Activated effector memory CD4-positive, alpha-beta T cell treated with Interleukin-2 at 50 U/mL for 16 hours (primary cell): ENCODE results near the gene TMEM212.

ENCODE experiments used
- DNase-seq: peaks from one replicate; pipeline ENCODE4 v3.0.0-alpha.2; 2020

Gene TMEM212

DNA sequence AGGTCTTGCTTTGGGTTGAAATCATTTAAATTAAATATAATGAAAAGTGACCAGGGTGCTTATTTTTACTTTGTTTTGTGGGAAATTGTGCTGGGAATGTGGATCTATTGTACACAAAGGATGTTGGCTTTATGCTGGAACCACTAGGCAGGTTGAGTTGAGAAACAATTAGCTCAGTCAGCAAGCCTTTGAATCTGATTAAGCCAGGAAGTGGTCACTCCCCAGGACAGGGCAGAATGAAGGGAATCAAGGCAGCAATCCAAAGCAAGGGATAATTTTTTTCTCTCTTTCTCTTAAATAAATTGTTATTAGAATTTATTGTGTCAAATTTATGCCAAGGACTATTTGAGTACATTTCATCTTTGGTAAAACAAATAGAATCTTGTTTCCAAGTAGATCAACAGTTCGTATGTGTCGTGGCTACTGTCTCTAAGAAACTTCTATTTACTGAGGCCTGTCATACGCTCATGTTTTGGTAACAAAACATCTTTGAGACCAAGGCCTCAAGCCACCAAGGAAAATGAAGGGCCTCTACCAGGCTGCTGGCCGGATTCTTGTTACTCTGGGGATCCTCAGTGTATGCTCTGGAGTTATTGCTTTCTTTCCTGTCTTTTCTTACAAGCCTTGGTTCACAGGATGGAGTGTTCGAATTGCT, at the start of gene TMEM212:
TSS of gene TMEM212 (plus strand) at position 486 of the 655 bp plus-strand sequence. CDS start at position 521, 35 bp downstream.
- no peak for DNase-seq

DNA sequence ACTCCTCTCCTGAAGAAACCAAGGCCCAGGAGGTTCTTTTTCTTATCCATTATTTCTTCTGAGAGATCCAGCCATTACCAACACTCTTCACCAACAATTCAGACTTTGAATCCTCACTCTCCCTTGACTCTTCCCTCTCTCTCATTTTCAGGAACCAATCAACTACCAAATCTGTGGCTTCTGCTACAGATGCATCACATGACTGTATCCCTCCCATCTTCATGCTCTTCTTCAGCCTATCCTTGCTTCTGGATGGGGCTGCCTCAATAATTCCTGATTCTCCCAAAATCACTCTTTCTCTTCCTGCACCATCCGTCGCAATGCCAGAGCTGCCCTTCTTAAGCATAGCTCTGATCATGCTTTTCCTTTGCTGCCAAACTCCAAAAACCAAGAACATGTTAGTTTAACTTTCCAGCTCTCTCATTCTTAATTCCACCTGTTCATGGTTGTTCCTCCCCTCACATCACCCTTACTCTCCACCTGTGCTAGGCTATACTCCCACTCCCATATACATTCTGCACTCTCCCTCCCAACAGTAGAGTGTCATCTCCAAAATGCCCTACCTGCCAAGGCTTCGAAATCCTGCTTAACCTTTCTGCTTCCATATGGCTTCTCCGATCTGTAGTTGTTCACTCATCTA, 46.4 kb upstream of the TMEM212 start:
- DNase-seq: no peak

DNA sequence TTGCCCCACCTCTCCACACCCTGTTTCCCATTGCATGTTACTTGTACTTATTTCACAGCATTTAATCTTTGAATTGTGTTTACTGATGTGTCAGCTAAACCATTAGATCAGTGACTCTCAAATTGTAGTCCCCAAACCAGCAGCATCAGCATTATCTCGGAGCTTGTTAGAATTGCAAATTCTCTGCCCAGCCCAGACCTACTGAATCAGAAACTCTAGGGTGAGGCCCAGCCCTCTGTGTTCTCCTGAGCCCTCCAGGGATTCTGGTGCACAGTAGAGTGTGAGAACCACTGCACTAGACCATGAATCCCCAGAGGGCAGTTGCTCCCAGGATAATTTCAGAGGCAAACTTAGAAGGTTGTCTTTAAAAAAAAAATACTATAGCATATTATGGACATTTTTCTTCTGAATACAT, 45.9 kb upstream of the TMEM212 start:
- no peak for DNase-seq

DNA sequence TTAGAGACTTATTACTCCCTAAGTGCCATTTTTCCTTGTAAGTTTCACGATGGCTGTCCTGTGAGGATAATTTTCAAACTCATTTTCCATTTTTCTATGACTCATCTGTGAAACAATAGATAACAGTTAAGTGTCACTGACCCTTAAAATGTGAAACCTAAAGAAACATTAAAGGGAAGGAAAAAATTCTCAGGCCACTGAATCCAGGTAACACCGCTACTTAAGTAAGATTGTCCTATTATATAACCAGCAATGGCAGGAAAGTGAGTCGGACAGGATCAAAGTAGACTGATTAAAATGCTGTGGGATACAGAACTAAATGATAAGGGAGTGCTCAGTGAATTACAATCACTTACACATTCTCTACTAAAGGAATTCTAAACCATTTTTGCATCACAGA, 45.3 kb upstream of the TMEM212 start:
- no peak for DNase-seq

DNA sequence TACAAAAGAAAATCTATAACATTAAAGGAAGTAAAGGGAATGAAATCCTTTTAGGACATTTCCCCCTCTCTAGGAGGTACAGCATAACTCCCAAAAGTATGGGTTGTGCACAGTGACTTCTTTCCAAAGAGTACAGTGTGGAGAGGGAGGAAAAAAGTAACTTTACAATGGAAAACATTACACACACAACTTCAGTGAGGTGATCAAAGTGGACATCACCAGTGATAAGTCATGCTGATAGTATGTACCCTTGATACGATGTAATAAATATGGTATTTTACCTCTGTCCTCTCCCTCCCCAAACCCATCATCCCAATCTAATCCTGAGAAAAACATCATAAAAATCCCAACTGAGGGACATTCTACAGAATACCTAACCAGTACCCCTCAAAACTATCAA, 43.6 kb upstream of the TMEM212 start:
- no peak for DNase-seq

DNA sequence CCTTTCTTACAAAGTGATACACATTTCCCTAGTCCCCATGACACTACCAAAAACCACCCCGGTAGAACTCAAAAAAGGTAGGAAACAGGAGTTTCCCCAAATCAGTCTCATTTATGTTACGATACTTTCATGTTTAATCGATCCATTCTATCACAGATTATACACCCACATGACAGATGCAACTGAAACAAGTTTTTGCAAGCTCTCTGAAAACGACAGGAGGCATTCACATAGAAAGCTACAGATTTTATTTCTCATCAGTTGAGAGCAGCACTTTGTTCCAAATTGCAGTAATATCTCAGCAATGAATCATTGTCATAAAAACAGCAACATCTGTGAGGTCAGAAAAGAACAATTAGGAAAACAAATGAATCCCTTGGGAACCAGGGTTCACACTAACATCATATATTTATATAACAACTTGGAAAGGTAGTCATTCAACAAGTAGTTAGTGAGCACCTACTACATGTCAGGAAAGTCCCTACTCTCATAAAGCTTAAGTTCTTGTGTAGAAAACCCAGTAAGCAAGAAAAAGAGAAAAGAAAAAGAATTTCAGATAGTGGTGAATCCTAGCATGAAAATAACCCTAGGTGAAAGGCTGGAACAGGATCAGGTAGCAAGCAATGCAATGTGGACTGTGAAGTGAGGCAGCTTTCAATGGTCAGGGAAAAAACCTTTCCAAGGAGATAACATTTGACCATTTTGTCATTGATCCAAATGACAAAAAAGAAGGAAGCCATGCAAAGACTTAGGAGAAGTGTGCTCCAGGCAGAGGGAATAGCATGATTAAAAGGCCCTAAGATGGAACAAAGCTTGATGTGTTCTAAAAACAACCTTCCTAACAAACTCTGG, 41.2 kb upstream of the TMEM212 start:
- DNase-seq: no peak

DNA sequence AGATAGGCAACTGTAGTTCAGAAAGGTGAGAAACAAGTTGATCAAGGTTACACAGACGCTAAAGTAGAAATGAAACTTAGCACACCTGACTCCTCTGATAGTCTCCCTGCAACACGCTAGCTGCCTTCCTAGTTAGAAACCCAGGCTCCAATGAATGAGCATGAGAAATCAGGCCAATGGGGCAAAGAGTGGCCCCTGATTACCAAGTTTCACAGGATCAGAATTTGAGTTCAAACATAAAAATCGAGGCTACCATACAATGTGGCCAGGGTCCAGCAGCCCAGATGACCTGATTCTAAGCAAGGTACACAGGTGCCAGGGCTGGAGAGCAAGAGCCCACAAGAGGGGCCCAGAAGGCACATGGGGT, 40.6 kb upstream of the TMEM212 start:
- no peak for DNase-seq

DNA sequence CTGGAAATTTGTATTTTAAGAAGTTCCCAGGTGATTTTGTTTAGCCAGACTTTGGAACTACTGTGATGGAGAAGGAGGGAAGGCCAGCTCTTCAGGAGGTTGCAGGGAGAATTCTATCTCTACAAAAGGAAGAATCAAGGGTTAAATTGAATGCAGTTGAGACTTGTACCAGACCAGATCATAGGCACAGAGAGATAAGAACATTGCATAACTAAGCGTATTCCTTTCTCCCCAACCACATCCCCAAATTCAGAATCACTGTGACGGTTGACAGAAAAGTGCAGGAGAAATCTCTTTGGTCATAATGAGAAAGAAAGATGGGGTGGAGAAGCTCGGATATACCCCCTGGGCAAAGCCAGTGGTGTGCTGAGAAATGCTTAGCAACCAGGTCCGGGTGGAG, 40.1 kb upstream of the TMEM212 start:
- no peak for DNase-seq

DNA sequence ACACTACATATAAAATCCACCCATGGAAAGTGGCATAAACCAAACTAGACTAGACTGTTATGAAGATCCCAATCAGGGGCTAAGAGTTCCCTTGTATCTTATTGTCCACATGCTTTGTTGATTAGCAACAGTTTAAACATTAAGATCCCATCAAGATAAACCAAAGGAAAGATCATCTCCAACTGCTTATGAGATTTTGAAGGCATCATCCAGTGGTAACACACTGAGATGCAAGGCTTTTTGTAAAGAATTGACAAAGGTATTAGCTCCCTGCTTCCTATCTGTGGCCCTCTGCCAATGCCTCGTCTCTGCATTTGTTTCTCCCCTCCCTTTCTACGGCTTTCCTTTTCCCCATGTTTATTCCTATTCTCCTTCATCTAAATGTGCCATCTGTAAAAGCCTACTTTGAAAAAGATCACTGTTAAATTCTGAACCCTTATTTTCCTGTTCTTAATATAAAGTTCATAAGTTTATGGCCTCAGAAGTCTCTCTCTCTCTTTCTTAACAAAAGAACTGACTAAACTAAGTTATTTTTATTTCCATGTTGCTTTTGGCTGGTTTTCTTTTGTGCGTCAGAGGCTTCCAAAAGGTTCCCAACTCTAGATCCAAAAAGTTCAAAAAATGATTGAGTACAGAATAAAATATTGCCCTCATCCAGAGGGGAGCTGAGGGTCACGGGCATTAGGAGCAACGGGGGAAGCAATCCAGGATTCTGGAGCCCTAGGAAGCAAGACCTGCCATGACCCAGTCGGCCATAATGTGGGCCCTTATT, 38.3 kb upstream of the TMEM212 start:
- DNase-seq: no peak

DNA sequence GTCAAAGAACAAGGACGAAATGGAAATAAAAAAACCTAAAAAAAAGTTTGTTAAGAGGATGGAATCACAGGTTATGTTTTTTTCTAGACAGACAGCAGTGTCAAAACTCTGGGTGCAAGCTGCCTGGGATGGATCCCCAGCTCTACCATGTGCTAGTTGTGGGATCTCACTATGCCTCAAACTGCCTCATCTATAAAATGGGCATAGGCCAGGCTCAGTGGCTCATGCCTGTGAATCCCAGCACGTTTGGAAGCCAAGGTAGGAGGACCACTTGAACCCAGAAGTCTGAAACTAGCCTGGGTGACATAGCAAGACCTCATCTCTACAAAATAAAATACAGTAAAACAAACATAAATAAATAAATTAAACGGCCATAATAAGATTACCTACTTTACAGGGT, 37.5 kb upstream of the TMEM212 start:
- no peak for DNase-seq

DNA sequence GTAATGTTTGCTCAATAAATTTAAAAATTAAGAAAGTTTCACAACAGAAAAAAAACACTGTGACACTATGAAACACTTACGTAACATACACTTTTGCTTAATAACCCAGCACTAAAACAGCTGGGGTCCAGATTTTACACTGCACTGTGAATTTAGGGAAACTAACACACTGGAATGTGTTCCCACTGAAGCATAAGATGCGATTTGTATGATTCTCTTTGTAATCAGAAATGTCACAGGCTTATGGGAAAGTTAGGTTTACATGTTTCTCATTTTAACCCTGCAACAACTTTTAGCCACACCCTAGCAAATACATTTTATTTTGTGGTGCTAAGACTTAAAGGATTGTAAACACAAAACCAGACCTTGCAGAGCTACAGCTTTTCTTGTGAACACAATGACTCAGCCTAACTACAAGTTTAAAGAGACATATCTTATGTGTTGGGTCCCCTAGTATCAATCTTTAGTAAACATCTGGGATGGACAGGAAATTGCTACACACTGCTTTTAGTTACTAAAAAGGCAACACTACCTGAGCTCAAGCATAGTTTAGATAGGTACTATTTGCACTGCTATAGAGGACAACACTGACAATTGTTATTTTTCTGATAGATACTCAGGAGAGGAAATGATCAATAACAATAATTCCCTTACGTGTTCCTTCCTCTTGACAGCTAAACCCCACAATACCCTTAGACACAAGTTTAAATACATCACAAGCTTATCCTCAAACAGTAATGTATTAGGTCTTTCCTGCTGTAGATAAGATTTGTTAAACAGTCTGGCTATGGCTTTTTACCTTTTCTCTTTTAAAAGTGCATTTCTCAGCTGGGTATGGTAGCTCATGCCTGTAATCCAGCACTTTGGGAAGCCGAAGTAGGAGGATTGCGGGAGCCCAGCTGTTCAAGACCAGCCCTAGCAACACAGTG, 36.7 kb upstream of the TMEM212 start:
- DNase-seq: no peak

DNA sequence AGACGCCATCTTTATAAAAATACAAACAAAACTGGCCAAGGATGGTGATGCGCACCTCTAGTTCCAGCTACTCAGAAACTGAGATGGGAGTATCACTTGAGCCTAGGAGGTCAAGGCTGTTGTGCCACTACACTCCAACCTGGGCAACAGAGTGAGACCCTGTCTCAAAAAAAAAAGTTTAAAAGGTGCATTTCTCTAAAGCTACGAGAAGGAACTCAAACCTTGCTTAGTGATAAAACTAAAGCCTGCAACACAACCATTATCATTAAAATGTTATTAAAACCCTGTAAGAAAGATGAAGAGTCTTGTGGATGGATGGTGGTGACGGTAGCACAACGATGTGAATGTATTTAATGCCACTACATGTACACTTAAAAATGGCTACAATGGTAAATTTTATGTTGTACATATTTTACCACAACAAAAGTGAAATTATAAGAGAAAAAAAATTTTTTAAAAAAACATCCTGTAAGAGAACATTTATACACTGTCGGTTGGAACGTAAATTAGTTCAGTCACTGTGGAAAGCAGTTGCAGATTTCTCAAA, 35.9 kb upstream of the TMEM212 start:
- no peak for DNase-seq

DNA sequence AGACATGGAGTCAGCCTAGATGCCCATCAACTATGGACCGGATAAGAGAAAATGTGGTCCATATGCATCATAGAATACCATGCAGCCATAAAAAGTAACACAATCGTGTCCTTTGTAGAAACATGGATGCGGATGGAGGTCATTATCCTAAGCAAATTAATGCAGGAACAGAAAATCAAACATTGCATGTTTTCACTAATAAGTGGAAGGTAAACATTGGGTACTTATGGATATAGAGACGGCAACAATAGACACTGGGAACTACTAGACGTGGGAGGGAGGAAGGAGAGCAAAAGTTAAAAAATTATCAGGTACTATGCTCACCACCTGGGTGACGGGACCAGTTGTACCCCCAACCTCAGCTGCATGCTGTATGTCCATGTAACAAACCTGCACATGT, 35.3 kb upstream of the TMEM212 start:
- no peak for DNase-seq

DNA sequence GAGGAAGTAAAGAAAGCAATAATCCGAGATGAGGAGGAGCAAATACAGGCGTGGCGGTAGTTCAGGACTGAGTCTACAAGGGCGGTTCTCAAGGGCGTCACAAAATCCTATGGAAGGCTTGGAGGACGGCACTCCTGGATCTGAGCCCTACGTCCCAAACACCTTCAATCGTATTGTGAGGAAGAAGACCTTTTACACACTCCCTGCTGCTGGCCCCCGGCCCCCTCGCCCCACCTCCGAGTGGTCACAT, 33.6 kb upstream of the TMEM212 start:
- no peak for DNase-seq

DNA sequence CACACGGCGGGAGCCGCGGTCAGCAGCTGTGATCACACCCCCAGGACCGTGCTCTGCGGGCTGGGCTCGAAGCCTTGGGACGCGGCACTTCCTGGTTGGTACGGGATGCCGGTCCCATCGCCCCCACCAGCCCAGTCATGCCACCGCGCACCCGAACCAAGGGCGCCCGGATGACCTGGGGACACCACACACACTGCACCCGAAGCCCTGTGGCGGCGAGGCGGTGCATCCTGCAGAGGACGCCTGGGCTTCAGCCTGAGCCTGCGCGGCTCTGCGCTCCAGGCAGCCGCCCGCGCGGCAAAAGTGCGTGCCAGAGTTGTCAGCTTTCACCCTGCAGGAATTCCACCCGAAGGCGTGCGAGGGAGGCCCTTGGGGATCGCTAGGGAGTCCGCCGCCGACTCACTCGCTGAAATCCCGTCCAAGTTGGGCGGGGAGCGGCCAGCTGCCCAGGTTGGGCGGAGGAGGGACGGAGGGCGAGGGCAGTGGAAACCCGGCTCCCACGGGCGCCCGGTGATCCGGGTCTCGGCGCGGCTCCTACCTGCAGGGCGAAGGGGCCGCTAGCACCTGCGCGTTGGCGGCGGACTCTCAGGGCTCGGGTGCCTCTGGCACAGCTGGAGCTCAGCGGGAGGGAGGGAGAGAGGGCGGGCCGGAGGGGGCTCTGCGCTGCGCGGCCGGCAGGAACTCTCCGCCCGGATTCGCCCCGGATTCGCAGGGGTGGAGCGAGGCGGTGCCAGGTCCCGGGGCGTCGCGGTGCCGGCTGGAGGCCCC, 33.1 kb upstream of the TMEM212 start, which contains the start of gene PLD1:
TSS of gene PLD1 (minus strand) at position 623 of the 768 bp plus-strand sequence. CDS start 72,432 bp downstream, outside the sequence.
- DNase-seq: peak; percentile 44

DNA sequence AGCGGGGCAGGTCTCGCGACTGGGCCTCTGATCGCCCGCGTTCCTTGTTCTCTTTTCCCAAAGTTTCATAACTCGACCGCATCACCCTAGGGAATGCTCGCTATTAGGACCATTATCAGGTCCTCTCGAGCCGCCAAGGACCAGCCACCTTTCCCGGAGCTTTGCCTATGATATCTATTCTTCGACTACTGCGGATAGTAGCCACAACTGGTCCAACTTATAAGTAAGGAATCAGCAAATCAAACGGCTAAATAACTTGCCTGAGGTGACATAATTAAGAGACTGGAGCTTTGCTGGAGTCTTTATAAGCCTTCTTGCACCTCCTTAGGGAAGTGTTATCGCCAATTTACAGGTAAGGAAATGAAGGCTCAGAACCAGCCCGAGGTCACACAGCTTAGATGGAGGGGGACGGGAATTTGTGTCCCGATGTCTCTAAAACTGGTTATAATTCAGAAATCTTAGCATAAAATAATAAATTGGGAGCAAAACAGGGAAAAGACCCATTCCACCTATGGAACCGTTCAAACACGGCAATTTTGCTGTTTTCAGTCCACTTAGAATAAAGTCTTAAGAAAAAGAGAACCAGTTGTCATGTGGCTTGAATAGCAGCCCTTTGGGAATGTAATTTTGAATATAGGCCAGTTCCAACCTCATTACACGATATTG, 32.4 kb upstream of the TMEM212 start:
- DNase-seq: no peak

DNA sequence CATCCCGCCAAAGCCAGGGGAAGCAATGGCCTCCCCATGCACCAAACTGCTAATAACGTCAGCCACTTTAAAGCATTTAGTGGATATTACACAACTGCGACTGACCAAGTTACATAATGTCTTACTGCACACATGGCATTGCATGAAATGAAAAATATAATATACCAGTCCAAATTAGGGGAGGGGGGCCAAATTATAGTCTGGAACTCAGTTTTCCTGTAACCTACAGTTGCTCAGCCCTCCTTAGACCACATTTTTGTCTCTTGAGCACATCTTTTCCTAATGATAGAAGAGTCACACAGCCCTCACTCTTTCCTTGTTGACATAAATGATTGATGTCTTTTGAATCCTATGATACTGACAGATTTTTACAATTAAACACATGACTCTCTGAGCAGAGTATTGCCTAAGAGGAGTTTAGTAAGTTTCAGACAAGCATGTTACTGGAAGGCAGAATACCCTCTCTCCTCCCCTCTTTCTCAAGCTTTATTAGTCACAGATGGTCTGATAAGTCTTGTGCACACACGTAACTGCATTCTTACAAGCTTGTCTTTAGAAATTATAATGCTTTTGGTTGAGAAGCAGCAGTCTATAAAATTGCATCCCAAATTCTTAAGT, 31.7 kb upstream of the TMEM212 start:
- no peak for DNase-seq

DNA sequence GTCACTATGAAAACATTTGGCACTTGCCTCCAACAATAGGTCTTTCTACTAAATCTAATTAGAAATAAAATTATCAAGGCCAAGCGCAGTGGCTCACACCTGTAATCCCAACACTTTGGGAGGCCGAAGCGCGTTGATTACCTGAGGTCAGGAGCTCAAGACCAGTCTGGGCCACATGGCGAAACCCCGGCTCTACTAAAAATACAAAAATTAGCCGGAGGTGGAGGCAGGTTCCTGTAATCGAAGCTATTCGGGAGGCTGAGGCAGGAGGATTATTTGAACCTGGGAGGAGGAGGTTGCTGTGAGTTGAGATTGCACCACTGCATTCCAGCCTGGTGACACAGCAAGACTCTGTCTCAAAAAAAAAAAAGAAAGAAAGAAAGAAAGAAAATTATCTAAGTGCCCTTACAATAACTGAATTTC, 31.2 kb upstream of the TMEM212 start:
- no peak for DNase-seq

DNA sequence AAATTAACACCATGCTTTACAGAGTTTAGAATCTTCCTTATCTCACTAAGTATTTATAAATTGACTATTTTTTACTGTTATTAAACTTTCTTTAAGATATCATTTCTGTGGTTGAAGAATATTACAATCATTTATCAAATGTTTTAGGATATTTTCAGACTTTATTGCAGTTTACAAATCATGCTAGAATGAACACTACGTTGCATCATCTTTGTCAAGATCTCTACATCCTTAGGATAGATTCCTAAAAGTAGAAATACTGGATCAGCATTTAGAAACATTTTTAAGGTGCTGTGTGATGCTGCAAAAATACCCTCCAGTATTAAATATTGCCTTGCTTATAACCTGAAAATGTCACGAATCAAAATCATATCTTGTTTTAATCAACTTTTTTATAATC, 30.3 kb upstream of the TMEM212 start:
- DNase-seq: no peak

DNA sequence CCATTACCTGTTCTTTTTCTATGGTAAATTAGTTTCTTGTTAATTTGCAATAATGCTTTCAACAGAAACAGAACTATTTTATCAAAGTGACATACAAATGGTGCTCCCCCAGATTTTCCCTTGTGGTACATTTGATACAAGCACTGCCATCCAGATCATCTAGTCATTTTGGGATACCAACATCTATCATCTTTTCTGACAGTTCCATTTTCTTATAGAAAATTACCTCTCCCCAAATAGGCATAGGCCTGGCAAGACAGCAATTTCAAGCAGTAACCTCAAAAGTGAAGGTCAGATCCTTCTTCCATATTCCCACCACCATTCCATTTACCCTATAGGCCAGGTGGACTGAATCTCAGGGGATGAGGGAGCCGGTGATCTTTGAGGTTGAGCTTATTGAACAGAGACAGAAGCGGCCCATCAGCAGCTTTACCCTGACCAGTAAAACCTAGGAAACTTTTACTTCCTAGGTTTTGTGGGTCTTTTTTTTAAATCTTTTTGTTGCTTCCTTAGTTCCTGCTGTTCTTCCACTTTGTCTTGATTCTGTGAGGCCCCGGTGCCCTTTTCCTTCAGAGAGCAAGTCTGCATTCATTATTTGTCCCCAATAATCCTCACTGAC, 29.8 kb upstream of the TMEM212 start:
- DNase-seq: no peak
